Endodermal cell (in vitro differentiated cells): Measurements from ENCODE around the gene SSNA1. TPM values are rescaled to one million over a fixed set of nuclear protein-coding genes. Genes with fewer than 3 reads are reported as not detected.
"Not testable (repeated sequence)": the region's sequence is repeated elsewhere in the genome, so short reads cannot be mapped to it uniquely, and the experiment has no call there.

Experiments used
- DNase-seq: peaks from one replicate; pipeline ENCODE4 v3.0.0-alpha.2; 2017
- H3K27ac ChIP-seq: 2 replicates; pipeline ENCODE4 v1.5.1; 2013; ENCODE audit warnings: mild to moderate bottlenecking, low read depth, low read length, moderate library complexity
- H3K27me3 ChIP-seq: 2 replicates; pipeline ENCODE4 v1.6.1; 2013; ENCODE audit warnings: mild to moderate bottlenecking, low read length, moderate library complexity; ENCODE audit not compliant: insufficient read depth, control insufficient read depth, poor library complexity, severe bottlenecking
- H3K36me3 ChIP-seq: 2 replicates; pipeline ENCODE4 v1.7.0; 2013; ENCODE audit warnings: mild to moderate bottlenecking, low read length, moderate library complexity; ENCODE audit not compliant: control insufficient read depth, insufficient read depth
- H3K4me1 ChIP-seq: one replicate; pipeline ENCODE4 v1.7.0; 2013; ENCODE audit warnings: low read length; ENCODE audit not compliant: control insufficient read depth, insufficient read depth
- H3K4me3 ChIP-seq: 2 replicates; pipeline ENCODE4 v1.5.1; 2013; ENCODE audit warnings: mild to moderate bottlenecking, low read length, moderate library complexity
- H3K9ac ChIP-seq: 2 replicates; pipeline ENCODE4 v1.6.1; 2013; ENCODE audit warnings: mild to moderate bottlenecking, low read length, moderate library complexity; ENCODE audit not compliant: poor library complexity, severe bottlenecking; ENCODE audit errors: extremely low read depth
- H3K9me3 ChIP-seq: 2 replicates; pipeline ENCODE4 v1.6.1; 2013; ENCODE audit warnings: mild to moderate bottlenecking, low read length, moderate library complexity; ENCODE audit not compliant: control insufficient read depth
- H3K27ac Mint-ChIP-seq: 2 replicates; pipeline ENCODE4 v1.8.0; 2020; ENCODE audit warnings: mixed read lengths
- H3K27me3 Mint-ChIP-seq: 2 replicates; pipeline ENCODE4 v1.8.0; 2021; ENCODE audit warnings: mild to moderate bottlenecking, mixed read lengths; ENCODE audit not compliant: insufficient read depth
- H3K36me3 Mint-ChIP-seq: 2 replicates; pipeline ENCODE4 v1.8.0; 2020; ENCODE audit warnings: low read depth, mixed read lengths
- H3K4me1 Mint-ChIP-seq: 2 replicates; pipeline ENCODE4 v1.8.0; 2020; ENCODE audit warnings: mixed read lengths
- H3K4me3 Mint-ChIP-seq: 2 replicates; pipeline ENCODE4 v1.8.0; 2020; ENCODE audit warnings: mild to moderate bottlenecking, moderate library complexity, mixed read lengths
- H3K9me3 Mint-ChIP-seq: 2 replicates; pipeline ENCODE4 v1.8.0; 2020; ENCODE audit warnings: mild to moderate bottlenecking, mixed read lengths
- CTCF ChIP-seq: fragments of 200-600 bp; sonication (generic); conservative IDR thresholded peaks from 2 replicates; pipeline ENCODE4 v1.5.0; 2021; ENCODE audit warnings: antibody characterized with exemption, mild to moderate bottlenecking
- WGBS, 2 experiments: methylation state at CpG; one replicate each; pipeline versions ENCODE4 v1.1.5 to v1.1.7; 2013; ENCODE audit warnings: missing lambda C conversion rate in 2 of 2, mixed read lengths in 1 of 2; ENCODE audit not compliant: insufficient coverage in 1 of 2, insufficient read length in 1 of 2; 5-methylcytosine and 5-hydroxymethylcytosine counted together
- microRNA-seq: library from miRNA; unstranded; fragments of <30 nt; microRNA quantifications from one replicate; pipeline ENCODE4 v1.2.0, GENCODE V29; 2020; ENCODE audit warnings: borderline microRNAs expressed
- total RNA-seq, 2 donors: library from RNA; stranded (reverse); fragmentation: NEBNext Ultra II Directional in 1 of 2; extraction: Animal tissue kit (Norgen Biotek cat#: 25700) in 1 of 2; gene quantifications; 2 replicates in 1 of 2; 3 replicates in 1 of 2; pipeline ENCODE4 v1.2.1, GENCODE V29; 2021

SSNA1 gene
- total RNA-seq, 2 donors from 2014 or later: 66.5 to 67.7 TPM

- Histone ChIP-seq H3K4me1 (peaks cover 25% of the 10 kb centered on the region), H3K36me3 (peaks cover 17% of the 10 kb centered on the region), H3K4me3 (no peak overlapping the region), H3K27ac (no peak overlapping the region), H3K9ac (peak overlapping the region; percentile 41), H3K9me3 (no peaks in the 10 kb centered on the region), H3K27me3 (no peaks in the 10 kb centered on the region)
- Mint-ChIP-seq H3K9me3 (no peaks in the 10 kb centered on the region), H3K4me1 (peaks cover 26% of the 10 kb centered on the region), H3K27me3 (no peaks in the 10 kb centered on the region), H3K36me3 (peaks cover 10% of the 10 kb centered on the region), H3K4me3 (peak overlapping the region; percentile 16), H3K27ac (peak overlapping the region; percentile 74)
- no peak for TF ChIP-seq CTCF
- peak; percentile 79 for DNase-seq
- 73 to 78% methylated on average over 6 to 13 of the region's 13 CpGs for WGBS, 2 experiments
Measured at GRCh38 chr9:137237759-137238726, 49.6 kb downstream of the SSNA1 start.

- Histone ChIP-seq H3K4me3 (peak overlapping the region; percentile 86), H3K4me1 (peaks cover 34% of the 10 kb centered on the region), H3K27ac (peak overlapping the region; percentile 87), H3K9ac (peak overlapping the region; percentile 83), H3K36me3 (peaks cover 27% of the 10 kb centered on the region)
- Mint-ChIP-seq H3K36me3 (peaks cover 19% of the 10 kb centered on the region), H3K4me1 (peaks cover 42% of the 10 kb centered on the region), H3K27ac (peak overlapping the region; percentile 58), H3K4me3 (peak overlapping the region; percentile 85)
- WGBS, 2 experiments: 64% methylated on average over 7 to 27 of the region's 27 CpGs
- not testable (repeated sequence) for H3K9me3 Mint-ChIP-seq, DNase-seq, H3K9me3 ChIP-seq, H3K27me3 Mint-ChIP-seq, H3K27me3 ChIP-seq
Measured at GRCh38 chr9:137239541-137240200, 51.2 kb downstream of the SSNA1 start.

Small RNA genes within 50 kb of the gene (microRNA-seq; reads per million reads assigned to microRNA genes)
- gene MIR3621: not detected

Other genes with a start within 250 kb of the SSNA1 start
- gene FBXW5, start 243.9 kb upstream of the SSNA1 start, total RNA-seq: 10 to 100 TPM; 64.2 to 76.5 TPM
- gene C8G, start 243.4 kb upstream of the SSNA1 start, total RNA-seq: 1 to 10 TPM; 1.2 to 1.6 TPM
- 1 to 10 TPM; 2.1 to 4.4 TPM for gene LCN12, start 236.4 kb upstream of the SSNA1 start, total RNA-seq
- gene PTGDS, start 211.2 kb upstream of the SSNA1 start, total RNA-seq: 10 to 100 TPM; 13.8 to 22.1 TPM
- gene LCNL1, start 205.7 kb upstream of the SSNA1 start, total RNA-seq: 1 to 10 TPM; 1.4 to 2.2 TPM
- gene PAXX, start 196.3 kb upstream of the SSNA1 start, total RNA-seq: 10 to 100 TPM; 58.3 to 66.7 TPM
- gene CLIC3, start 192.1 kb upstream of the SSNA1 start, total RNA-seq: under 1 TPM in 1 of 2 donors, not detected in 1; 0.46 TPM
- 10 to 100 TPM; 21.5 to 30.0 TPM for gene ABCA2, start 160.4 kb upstream of the SSNA1 start, total RNA-seq
- gene FUT7, start 156.6 kb upstream of the SSNA1 start, total RNA-seq: not detected
- gene NPDC1, start 142.5 kb upstream of the SSNA1 start, total RNA-seq: 10 to 100 TPM; 60.8 to 73.3 TPM
- gene ENTPD2, start 134.6 kb upstream of the SSNA1 start, total RNA-seq: 1 to 10 TPM; 1.2 to 2.4 TPM
- gene SAPCD2, start 118.1 kb upstream of the SSNA1 start, total RNA-seq: 10 to 100 TPM; 20.8 to 24.9 TPM
- 1 to 10 TPM; 2.6 to 4.5 TPM for gene UAP1L1, start 111.2 kb upstream of the SSNA1 start, total RNA-seq
- 10 to 100 TPM; 62.1 to 63.5 TPM for gene MAN1B1, start 101.7 kb upstream of the SSNA1 start, total RNA-seq
- 10 to 100 TPM; 20.1 to 30.6 TPM for gene DPP7, start 73.9 kb upstream of the SSNA1 start, total RNA-seq
- gene GRIN1, start 49.5 kb upstream of the SSNA1 start, total RNA-seq: under 1 TPM; 0.35 to 0.73 TPM
- under 1 TPM in 1 of 2 donors, not detected in 1; 0.53 TPM for gene LRRC26, start 18.6 kb upstream of the SSNA1 start, total RNA-seq
- gene TMEM210, start 16.6 kb upstream of the SSNA1 start, total RNA-seq: under 1 TPM in 1 of 2 donors, not detected in 1; 0.62 TPM
- gene ANAPC2, start 116 bp upstream of the SSNA1 start, total RNA-seq: 10 to 100 TPM; 66.5 to 69.2 TPM
- 10 to 100 TPM; 19.0 to 23.9 TPM for gene TPRN, start 12.1 kb downstream of the SSNA1 start, total RNA-seq
- gene TMEM203, start 17.0 kb downstream of the SSNA1 start, total RNA-seq: 10 to 100 TPM; 34.0 to 39.5 TPM
- gene NDOR1, start 17.0 kb downstream of the SSNA1 start, total RNA-seq: 10 to 100 TPM; 39.2 to 41.4 TPM
- 10 to 100 TPM; 10.5 to 15.6 TPM for gene RNF208, start 33.6 kb downstream of the SSNA1 start, total RNA-seq
- gene CYSRT1, start 36.5 kb downstream of the SSNA1 start, total RNA-seq: 1 to 10 TPM; 1.4 to 1.8 TPM
- under 1 TPM; 0.24 to 0.38 TPM for gene RNF224, start 38.8 kb downstream of the SSNA1 start, total RNA-seq
- under 1 TPM in 1 of 2 donors, not detected in 1; 0.15 TPM for gene SLC34A3, start 42.2 kb downstream of the SSNA1 start, total RNA-seq
- gene TUBB4B, start 52.6 kb downstream of the SSNA1 start, total RNA-seq: 100 to 1,000 TPM; 328 to 415 TPM
- gene STPG3, start 62.6 kb downstream of the SSNA1 start, total RNA-seq: not detected
- 10 to 100 TPM; 73.3 to 86.6 TPM for gene NELFB, start 66.7 kb downstream of the SSNA1 start, total RNA-seq
- gene TOR4A, start 89.0 kb downstream of the SSNA1 start, total RNA-seq: 10 to 100 TPM; 14.2 to 18.9 TPM
- 10 to 100 TPM; 12.1 to 12.9 TPM for gene NRARP, start 113.6 kb downstream of the SSNA1 start, total RNA-seq
- 10 to 100 TPM; 15.5 to 31.0 TPM for gene EXD3, start 234.5 kb downstream of the SSNA1 start, total RNA-seq
- 1 to 10 TPM; 5.0 to 5.9 TPM for gene NOXA1, start 234.7 kb downstream of the SSNA1 start, total RNA-seq